Ovary (tissue), 9 donors: ENCODE measurements around the gene NAT8L. TPM values are rescaled to one million over a fixed set of nuclear protein-coding genes. Genes with fewer than 3 reads are reported as not detected.

Experiments
- DNase-seq, 5 donors: peaks; one replicate each; pipeline ENCODE4 v3.0.0-alpha.2; 2019 to 2020
- H3K27ac ChIP-seq, 2 donors: fragments of 200-600 bp; one replicate each; pipeline versions ENCODE4 v1.5.1 to v1.8.0; 2019 to 2022
- H3K27me3 ChIP-seq: fragments of 200-600 bp; one replicate; pipeline ENCODE4 v1.8.0; 2022
- H3K36me3 ChIP-seq: fragments of 200-600 bp; sonication (generic); one replicate; pipeline ENCODE4 v1.5.1; 2019
- H3K4me1 ChIP-seq: one replicate; pipeline ENCODE4 v1.8.1; 2013; ENCODE audit warnings: mild to moderate bottlenecking, moderate library complexity; ENCODE audit not compliant: insufficient read depth
- H3K4me3 ChIP-seq: fragments of 200-600 bp; sonication (generic); one replicate; pipeline ENCODE4 v1.5.1; 2017
- H3K9me3 ChIP-seq, 2 donors: fragments of 200-600 bp in 1 of 2; sonication (generic) in 1 of 2; one replicate each; pipeline versions ENCODE4 v1.5.1 to v1.8.1; 2013 to 2019; ENCODE audit warnings: mild to moderate bottlenecking in 1 of 2, moderate library complexity in 1 of 2
- CTCF ChIP-seq, 3 donors: fragments of 450-650 bp in 2 of 3; fragments of 200-600 bp in 1 of 3; IDR thresholded peaks; one replicate each; pipeline versions ENCODE4 v1.5.1 to v1.8.0; 2016 to 2022; ENCODE audit warnings: antibody characterized with exemption in 3 of 3, mild to moderate bottlenecking in 1 of 3
- EP300 ChIP-seq: sonication (generic); formaldehyde crosslinking; IDR thresholded peaks from one replicate; pipeline ENCODE4 v1.6.1; 2017; ENCODE audit warnings: antibody characterized with exemption
- POLR2A ChIP-seq: fragments of 450-650 bp; IDR thresholded peaks from one replicate; pipeline ENCODE4 v1.6.1; 2017; ENCODE audit warnings: antibody characterized with exemption, mild to moderate bottlenecking, moderate library complexity
- WGBS, 3 donors: extraction: QIAGEN DNeasy Blood & Tissue Kit in 1 of 3; methylation state at CpG; one replicate each; pipeline versions ENCODE4 v1.1.5 to v1.1.7; 2013 to 2017; 5-methylcytosine and 5-hydroxymethylcytosine counted together
- intact Hi-C, 4 donors: fragments of 100-400 bp; cut with DNase I; formaldehyde crosslinking; loops; one replicate each; pipeline versions ENCODE4 v1.11.0 to v1.15.1; 2022 to 2023
- polyA plus RNA-seq, 2 donors: library from polyadenylated mRNA; stranded (reverse); fragments of 200-250 nt in 1 of 2; fragments of 350-450 nt in 1 of 2; fragmentation: Illumina TruSeq in 1 of 2; extraction: RNeasy Lipid Tissue Mini Kit (QIAGEN cat#74804) in 1 of 2; gene quantifications; one replicate each; pipeline ENCODE4 v1.2.3, GENCODE V29; 2013 to 2014
- total RNA-seq, 7 donors: library from RNA; depleted of rRNA in 2 of 7; stranded (reverse); fragments of >200 nt in 2 of 7; fragmentation: NEBNext Ultra II Directional in 3 of 7; extraction: Animal tissue kit (Norgen Biotek cat#: 25700) in 3 of 7; gene quantifications; one replicate each; pipeline versions ENCODE4 v1.1.0 to v1.2.4, GENCODE V29; 2016 to 2023
- donor health status: DM: no; HTN: no; CAD: no; lungs with moderate emphysema.
- donor health status: DM: no; HTN: no; CAD: no.
- donor health status: Bipolar disorder and iron deficiency.
- donor health status: DM: yes; HTN: yes; CAD: no.
- donor health status: DM: no; HTN: no; CAD: no.
- donor health status: DM: yes; HTN: yes; CAD: no.

NAT8L gene
- total and polyA plus RNA-seq, 9 donors: 0.24 to 4.1 (median 1.3) TPM

- WGBS, 3 donors: 93 to 98% (median 94%) methylated on average over 16 of the region's 16 CpGs
- Histone ChIP-seq H3K9me3 (no peaks in the 10 kb centered on the region), H3K27ac (no peak overlapping the region), H3K4me1 (no peaks in the 10 kb centered on the region), H3K27me3 (no peaks in the 10 kb centered on the region), H3K36me3 (no peaks in the 10 kb centered on the region), H3K4me3 (no peak overlapping the region)
- no peak for TF ChIP-seq POLR2A
- no peak for TF ChIP-seq EP300
- no peak for TF ChIP-seq CTCF (IDR thresholded peaks at IDR 0.05)
- DNase-seq: no peak
- intact Hi-C loops: loop anchor here in 1 of 4 donors (5.0 kb wide), 1 partner anchor 603 kb away; no protein-coding TSS in a partner anchor
Measured at GRCh38 chr4:2095236-2096072, 36.3 kb downstream of the NAT8L start.

GRCh38 chr4:2096073-2096609 lies 37.0 kb downstream of the NAT8L start:
- H3K27me3 ChIP-seq: no peaks in the 10 kb centered on the region
- H3K9me3 ChIP-seq: no peaks in the 10 kb centered on the region
- TF ChIP-seq CTCF (IDR thresholded peaks at IDR 0.05): no peak
- no peak for TF ChIP-seq EP300
- TF ChIP-seq POLR2A: no peak
- no peak for DNase-seq
- H3K4me1 ChIP-seq: no peaks in the 10 kb centered on the region
- intact Hi-C loops: loop anchor here in 1 of 4 donors (5.0 kb wide), 1 partner anchor 604 kb away; no protein-coding TSS in a partner anchor
- H3K27ac ChIP-seq: no peak overlapping the region
- H3K4me3 ChIP-seq: no peak overlapping the region
- WGBS, 3 donors: 89 to 91% (median 89%) methylated on average over 7 of the region's 7 CpGs
- no peaks in the 10 kb centered on the region for H3K36me3 ChIP-seq

GRCh38 chr4:2101346-2102044 lies 42.4 kb downstream of the NAT8L start:
- TF ChIP-seq EP300 (no peak), CTCF (IDR thresholded peaks at IDR 0.05) (no peak), POLR2A (no peak)
- intact Hi-C loops: no loop called here
- 82 to 86% (median 82%) methylated on average over 7 of the region's 7 CpGs for WGBS, 3 donors

GRCh38 chr4:2102045-2102883 lies 43.1 kb downstream of the NAT8L start:
- intact Hi-C loops: no loop called here
- WGBS, 3 donors: 85 to 88% (median 86%) methylated on average over 4 of the region's 4 CpGs
- H3K27ac ChIP-seq: no peak overlapping the region
- TF ChIP-seq EP300 (no peak), POLR2A (no peak), CTCF (IDR thresholded peaks at IDR 0.05) (no peak)
- H3K36me3 ChIP-seq: no peaks in the 10 kb centered on the region
- no peaks in the 10 kb centered on the region for H3K4me1 ChIP-seq
- H3K4me3 ChIP-seq: no peak overlapping the region
- DNase-seq: no peak
- peaks cover 3 to 7% of the 10 kb centered on the region in 2 donors for H3K9me3 ChIP-seq
- H3K27me3 ChIP-seq: no peaks in the 10 kb centered on the region

More at GRCh38 chr4:2101346-2102044, 42.4 kb downstream of the NAT8L start:
- peaks cover 3 to 7% of the 10 kb centered on the region in 2 donors for H3K9me3 ChIP-seq
- no peak overlapping the region for H3K27ac ChIP-seq
- no peaks in the 10 kb centered on the region for H3K4me1 ChIP-seq
- H3K4me3 ChIP-seq: no peak overlapping the region
- no peaks in the 10 kb centered on the region for H3K27me3 ChIP-seq
- no peak for DNase-seq
- no peaks in the 10 kb centered on the region for H3K36me3 ChIP-seq
